Effector CD4-positive, alpha-beta T cell (primary cell): ENCODE data around the gene OPCML.

Source experiments
- DNase-seq: peaks from one replicate; pipeline ENCODE4 v3.0.0-alpha.2; 2020

Gene OPCML

DNA sequence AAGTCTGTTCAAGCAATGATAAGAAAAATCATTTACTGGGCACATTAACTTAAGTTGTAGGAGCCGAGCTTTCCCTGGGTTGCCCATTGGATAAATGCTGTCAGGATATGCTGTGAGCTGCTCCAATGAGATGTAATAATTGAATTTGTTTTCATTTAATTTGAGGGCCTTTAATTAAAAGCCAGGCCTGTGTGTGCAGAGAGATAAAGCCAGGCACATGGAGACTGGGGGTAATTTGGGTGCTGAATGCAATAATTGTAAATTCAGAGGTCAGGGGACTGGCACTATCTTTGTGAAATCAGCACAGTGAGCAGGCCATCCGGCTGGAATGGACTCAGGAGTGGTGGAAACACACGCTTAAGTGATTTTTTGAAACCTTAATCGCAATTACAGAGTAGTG lies 125.8 kb downstream of the OPCML start:
- no peak for DNase-seq

DNA sequence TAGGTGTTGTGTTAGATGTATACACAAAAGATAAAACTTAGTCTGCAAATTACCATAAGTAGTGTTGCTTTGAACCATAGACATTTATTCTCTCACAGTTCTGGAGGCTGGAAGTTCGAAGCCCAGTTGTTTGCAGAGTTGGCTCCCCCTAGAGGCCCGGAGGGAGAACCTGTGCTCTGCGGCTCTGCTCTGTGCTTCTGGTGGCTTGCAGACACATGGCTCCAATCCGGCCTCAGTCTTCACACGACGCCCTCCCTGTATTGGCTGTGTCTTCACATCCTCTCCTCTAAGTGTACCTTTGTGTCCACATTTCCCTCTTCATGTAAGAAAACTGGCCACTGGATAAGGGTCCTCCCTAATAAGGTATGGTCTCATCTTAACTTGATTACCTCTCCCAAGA lies 128.4 kb downstream of the OPCML start:
- DNase-seq, result no peak

DNA sequence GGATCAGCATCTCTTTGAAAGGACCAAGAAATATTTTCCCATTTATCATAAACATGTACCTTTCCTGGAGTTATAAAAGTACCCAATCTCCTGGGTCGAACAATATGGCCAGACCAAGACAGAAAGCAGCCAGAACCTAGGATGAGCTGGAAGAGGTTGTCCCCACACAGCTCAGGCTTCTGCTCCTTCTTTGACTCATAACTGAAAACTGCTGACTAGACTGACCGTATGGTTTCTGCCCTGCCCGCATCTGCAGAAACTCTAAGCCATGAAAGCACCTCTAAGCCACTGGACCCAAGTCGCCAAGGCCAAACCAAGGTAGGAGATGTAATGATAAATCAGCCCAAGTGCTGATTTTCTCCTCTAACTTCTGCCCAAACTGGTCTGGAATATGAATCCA lies 129.8 kb downstream of the OPCML start:
- no peak for DNase-seq

DNA sequence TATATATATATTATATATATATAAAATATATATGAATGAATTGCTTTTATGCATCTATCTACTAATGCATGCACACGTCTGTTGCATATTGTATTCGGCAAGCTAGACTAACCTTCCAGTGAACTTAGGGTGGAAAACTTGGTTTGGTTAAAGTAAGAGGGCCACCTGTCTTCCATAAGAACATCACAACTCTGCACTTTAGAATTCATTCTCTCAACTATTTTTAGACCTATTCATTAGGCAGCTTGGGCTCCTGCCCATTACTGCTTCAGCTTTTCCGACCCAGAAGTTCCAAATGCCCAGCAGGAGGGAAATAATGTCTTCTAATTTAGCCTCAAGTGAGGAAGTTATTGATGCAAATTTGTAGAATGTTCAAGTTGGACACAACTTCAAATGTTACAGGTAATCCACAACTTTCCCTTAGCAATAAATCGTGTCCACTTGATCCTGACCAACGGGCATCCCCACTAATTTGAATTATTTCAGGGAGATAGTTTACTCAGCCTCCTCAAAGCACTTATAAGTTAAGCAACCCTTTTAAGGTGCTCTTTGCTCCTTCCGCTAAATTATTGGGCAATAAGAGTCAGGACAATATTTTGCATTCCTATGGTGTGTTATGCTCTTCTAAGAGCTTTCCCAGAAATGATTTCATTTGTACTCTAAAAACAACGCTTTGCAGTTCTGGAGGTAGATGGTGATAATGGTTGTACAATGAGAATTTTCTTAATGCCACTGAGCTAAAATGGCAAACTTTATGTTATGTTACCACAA lies 132.3 kb downstream of the OPCML start:
- no peak for DNase-seq

DNA sequence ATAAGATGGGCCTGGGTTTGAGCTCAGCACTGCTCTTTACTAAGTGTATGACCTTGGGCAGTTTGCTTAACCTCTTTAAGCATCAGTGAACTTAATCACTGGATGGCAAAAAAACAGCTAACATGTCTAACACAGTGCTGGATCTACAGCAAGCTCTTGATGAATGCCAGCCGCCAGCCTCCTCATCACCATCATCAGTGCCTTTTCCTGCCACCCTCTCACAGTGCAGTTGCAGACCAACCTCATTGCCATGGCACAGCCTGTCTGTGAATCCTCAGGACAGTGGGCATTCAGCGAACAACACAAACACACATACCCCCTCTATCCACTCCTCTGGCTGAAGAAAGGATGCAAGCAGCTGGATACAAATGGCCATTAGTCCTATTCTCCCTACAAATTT lies 133.0 kb downstream of the OPCML start:
- no peak for DNase-seq

DNA sequence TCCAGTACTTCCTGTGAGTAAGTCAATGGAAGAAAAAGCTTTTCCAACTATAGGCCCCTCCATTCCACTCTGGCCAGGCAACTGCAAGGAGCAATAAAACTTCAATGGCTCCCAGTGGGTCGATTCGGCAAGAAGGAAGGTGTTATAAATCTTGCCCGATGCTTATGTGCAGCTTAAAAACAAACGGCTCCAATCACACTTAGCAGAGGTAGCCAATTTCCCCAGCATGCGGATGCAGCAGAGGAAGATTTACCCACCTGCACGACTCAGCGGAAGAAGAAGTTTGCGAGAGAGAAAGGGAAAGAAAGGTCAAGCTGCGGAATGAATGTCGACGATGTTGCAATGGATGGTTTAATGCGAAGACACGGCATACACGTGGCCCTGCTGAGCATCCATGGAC lies 141.5 kb downstream of the OPCML start:
- no peak for DNase-seq

DNA sequence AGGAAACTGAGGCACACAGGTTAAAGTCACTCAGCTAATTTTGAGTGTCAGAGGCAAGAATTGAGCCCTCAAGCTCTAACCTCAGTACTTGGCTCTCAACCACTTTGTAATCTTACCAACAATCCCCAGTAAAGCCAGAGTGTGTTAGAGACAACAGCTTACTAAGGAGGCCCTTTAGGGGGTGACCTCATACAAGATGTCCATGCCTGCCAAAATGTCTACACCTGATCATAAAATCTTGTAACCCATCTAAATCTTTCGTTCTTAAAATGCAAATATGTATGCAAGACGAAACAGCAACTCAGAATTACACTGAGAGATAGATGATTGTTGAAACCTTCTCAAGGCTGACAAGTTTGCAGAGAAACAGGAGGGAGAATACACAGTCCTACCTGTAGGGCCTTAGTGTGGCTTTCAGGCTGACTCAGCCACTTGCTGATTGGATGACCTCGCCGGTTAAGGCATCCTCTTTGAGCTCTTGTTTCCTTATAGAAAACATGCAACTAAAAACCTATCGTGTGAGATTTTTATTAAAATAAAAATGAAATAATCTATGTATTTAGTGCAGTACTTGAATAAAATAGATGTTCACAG lies 143.2 kb downstream of the OPCML start:
- no peak for DNase-seq

DNA sequence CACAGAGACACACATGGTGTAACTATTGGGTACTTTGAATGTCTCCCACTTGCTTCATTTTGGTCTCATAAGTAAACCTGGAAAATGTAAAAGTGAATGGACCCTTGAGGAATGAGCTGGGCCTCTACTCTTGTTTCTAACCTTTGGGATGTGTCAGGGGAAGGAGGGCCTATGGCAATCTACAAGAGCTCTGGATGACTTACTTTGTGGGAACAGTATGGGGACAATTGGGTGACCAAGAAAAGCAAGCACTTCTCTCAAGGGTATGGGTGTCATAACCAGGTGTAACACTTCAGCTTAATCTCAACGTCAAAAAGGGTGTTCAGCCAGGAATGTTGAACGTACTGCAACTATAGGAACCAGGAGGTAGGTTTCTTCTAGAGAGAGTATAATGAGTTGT lies 144.0 kb downstream of the OPCML start:
- DNase-seq, result no peak

DNA sequence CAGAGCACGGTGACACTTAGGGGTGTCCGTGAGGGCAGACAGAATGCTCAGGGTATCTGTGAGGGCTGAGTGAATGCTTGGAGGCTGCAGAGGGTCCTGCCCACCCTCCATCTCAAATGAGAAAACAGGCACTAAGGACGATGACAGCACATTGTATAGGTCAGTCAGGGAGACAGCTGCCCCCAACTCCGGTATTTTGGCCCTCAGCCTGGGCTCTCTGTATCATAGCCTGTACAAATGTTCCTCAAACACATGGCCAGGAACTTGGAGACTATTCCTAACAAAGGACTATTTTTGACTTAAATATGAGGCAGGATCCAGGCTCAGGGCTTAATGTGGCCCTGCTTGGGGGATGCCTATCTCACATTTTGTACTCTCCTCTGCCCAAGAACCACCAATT lies 145.4 kb downstream of the OPCML start:
- no peak for DNase-seq

DNA sequence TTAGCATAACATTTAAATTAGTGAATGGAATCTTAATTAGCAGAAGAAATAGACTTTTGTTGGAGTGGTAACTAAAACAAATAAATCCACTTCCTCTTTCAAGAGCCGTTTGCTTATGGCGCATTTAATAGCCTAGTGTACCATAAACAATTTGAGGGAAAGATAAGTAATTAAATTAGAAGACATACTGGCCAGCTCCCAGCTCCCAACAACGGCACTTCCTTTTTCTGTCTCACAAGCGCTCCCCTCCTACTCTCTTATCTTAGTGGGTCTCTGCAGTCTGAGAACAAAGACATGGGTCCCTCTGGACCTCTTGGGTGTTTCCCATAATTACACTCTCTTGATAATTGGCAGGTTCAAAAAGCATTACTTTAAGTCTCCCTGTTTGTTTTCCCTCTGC lies 146.0 kb downstream of the OPCML start:
- no peak for DNase-seq

DNA sequence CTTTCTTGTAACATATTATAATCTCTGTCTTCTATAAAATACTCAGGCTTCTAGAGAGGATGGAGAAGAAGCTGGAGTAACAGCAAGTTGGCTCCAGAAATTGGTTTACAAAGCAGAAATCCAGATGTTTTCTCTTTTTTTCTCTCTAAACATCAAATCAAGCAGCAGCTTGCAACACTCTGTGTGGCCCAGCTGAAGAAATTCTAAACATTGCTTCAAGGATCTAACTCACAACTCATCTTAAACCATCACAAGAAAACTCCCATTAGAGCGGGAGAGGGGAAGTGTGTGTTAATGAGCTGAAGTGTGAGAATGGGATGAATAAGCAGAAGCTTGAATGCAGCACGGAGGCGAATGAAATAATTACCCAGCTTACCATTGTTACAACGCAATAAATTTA lies 146.5 kb downstream of the OPCML start:
- DNase-seq, result no peak

DNA sequence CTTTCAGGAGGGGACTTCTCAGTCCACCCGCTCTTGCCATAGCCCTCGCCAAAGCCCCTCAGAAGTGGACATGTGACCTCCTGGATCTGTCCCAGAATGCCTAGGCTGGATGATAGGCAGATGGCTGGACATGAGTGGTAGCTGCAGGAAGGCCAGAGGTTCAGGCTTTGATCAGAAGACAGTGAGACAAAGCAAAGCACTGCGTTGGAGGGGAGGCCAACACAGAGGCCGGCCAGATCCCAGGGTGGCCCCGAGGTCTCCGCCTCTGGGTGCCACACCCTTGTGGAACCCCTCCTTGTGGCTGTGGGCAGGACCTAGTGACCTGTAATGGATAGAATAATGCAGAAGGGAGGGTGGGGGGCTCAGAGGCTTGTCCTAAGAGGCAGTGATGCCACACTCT lies 147.6 kb downstream of the OPCML start:
- DNase-seq, result no peak

DNA sequence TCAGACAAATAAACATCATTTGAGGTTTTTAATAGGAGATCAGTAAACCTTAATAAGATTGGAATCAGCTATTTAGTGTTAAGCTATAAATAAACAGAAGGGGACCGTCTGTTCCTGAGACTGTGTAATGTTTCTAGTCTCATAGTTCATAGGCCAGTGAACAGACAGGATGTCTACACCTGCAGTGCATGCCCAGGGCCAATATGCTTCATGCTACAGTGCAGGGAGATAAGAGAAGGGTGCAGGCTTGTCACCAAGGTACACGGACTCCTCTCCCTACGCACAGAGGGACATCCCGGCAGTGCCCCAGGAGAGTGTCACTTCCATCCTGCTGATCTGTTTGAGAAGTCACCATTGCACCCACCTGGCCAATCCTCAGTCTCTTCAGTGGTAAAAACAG lies 148.6 kb downstream of the OPCML start:
- DNase-seq, result no peak

DNA sequence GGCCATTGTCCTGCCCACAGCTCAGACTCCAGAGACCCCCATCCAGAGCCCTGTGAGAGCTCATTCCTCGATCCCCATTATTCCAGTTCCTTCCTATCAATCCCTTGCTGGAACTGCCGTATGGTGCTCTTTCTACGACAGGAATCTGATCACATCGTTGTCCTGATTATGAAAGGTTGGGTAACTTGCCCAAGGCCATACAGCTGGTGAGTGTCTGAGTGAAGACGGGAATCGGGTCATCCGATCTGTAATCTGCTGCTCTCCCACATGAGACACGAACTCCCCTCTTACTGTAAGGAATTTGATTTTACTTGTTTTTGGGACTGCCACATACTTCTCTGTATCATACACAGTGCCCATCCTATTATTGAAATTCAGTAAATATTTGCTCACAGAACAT lies 149.1 kb downstream of the OPCML start:
- DNase-seq, result no peak

DNA sequence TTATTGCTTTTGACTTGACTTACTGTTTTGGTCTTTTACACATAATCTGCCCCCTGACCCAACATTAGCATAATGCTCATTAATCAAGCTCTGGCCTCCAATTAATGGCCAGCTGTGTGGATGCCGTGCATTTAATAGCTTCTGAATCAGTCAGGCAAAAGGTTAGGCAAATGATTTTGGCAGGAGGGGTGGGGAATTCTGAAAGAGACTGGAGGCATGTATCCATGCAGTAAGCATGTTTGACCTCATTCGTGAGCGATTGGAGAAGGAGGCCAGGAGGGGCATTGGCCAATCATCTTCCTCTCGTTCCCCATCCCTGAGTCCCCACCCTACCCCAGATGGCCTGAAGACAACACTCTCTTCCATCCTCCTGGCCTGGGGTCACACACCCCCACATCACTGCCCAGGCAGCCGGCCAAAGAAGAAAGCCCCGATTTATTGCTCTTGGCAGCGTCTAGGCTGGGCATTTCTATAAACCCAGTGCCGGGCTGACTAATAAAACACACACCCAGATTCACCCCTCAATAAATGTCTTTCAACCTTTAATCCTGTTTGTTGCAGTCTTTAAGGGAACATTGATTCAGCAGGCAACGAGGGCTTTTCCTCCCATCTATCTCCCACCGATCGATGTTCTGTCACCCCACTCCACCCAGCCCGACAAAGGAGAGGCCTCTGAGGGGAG lies 150.0 kb downstream of the OPCML start:
- DNase-seq, result no peak

DNA sequence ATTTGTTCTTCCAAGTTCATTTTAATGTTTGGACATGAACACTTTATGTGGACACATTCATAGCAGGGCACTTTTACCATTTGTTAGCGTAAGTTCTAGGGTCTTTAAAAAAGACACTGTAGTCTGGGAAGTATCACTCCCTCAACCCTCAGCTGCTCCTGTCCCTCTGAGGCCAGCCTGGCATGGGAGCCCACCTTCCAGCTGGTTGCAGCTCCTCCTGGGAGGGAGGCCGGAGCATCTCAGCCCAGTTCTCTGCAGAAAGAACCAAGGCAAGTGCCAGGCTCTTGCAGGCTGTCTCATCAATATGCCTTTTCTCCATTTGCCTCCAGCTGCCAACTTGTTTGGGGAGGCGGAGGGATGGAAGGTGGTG lies 150.6 kb downstream of the OPCML start:
- DNase-seq, result no peak

DNA sequence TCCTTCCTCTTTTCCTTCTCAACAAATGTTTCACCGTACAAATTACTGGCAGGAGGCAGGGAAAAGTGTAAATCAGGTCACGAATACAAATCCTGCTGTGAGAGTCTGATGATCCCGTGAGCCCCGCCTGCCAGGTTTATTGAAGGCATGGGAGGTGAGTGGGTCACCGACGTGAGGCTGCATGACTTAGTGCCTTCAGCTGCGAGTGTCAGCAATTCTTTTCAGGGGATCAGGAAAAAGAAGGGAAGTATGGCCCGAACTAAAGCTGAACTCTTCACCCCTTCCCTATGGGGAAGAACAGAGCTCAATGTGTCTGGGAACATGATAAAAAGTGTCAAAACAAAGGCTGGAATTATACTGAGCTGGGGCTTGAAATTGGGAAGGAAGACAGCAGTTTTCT lies 166.2 kb downstream of the OPCML start:
- DNase-seq, result no peak

DNA sequence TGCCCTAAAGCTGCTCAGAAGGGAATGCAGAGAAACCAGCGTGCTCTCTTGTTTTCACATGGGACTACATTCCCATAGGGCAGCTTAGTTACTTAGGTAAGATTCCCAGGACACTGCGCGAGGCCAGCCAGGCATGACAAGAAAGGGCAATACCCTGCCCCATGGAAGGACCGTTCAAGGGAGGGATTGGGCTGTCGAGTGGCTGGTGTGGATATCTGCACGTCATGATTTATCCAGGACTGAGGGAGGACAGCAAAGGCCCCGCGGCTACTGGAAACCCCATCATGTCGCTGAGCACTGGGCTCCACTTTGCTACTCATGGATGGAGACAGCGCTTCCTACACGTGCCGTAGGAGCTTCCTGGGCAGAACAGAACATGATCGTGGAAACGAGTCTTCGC lies 169.4 kb downstream of the OPCML start:
- no peak for DNase-seq

DNA sequence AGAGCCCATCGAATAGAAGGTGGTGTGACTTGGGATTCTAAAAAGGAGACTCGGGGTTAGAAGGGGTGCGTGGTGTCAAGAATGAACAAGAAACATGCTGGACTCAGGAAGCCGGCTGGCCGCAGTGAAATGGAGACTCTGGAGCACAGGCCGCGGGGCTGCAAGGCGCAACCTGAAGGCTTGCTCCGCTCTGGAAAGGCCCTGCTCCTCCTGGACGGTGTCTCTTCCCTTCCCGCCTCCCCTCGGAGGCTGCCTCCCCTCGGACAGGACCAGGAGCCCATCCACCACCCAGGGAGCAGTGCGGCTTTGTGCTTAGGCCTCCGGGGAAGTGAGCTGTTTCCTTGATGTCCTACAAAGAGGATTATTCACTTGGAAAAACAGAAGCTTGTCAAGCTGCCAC lies 170.1 kb downstream of the OPCML start:
- DNase-seq, result no peak

DNA sequence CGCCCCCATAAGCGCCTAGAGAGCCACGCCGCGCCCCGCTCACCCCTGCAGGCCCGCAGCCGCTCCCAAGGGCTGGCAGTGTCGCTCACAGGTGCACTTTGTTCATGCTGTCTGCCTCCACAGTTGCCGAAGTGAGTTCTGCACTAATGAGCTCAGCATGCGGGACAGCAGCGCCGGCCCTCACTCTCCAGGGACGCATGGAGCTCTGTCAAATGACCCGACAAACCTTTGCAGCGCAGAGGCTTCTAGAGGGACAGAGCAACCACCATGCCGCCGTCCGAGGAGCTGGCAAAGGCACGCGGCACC lies 170.7 kb downstream of the OPCML start:
- DNase-seq, result no peak

DNA sequence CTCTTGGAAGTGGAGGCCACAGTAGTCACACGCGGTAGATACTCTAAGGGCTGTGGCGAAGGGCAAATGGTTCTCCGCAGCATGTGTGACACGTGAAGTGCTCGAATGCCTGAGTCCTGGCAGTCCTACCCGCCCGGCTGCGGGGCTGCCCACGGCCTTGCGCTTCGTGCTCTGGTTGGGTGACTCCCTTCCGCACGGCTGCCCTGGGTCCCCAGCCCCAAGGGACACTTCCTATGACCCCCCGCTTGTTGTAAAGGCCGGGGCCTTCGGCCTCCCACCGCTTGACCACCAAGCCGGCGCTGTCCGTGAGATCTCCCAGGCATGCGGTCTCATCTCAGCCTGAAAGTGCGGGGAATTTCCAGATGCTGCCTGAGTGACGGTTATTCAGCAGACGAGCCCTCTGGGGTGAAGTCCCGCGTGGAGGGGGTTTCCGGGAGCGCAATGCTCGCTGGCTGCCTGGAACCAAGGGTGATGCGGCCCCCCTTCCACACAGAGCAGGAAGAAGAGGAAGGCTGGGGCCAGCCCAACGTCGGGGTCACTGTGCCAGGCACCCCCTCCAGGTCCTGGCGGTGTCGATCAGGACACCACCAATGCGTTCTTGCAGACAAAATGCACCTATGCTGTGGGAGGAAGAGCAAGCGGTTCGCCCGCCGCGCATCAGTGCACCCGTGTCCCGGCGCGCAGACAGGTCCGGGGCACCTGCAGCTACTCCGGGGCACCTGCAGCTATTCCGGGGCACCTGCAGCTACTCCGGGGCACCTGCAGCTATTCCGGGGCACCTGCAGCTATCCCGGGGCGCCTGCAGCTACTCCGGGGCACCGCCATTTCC lies 171.2 kb downstream of the OPCML start:
- no peak for DNase-seq

DNA sequence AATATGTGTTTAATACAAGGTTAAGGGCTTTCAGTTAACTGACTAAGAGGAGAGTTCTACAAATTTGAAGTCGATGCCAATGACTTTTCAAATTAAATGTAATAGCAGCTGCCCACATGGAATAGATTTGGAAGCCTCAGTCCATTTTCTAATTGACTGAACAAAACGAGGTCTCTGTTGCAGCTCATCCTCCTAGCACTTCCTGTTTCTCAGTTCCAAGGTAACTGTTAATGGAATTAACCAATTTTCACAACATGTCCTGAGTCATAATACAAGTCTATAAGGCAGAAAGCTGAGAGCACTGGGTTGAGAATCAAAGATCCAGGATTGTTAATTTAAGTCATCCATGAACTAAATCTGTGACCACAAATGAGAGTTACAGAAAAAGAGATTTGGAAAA lies 177.2 kb downstream of the OPCML start:
- no peak for DNase-seq

DNA sequence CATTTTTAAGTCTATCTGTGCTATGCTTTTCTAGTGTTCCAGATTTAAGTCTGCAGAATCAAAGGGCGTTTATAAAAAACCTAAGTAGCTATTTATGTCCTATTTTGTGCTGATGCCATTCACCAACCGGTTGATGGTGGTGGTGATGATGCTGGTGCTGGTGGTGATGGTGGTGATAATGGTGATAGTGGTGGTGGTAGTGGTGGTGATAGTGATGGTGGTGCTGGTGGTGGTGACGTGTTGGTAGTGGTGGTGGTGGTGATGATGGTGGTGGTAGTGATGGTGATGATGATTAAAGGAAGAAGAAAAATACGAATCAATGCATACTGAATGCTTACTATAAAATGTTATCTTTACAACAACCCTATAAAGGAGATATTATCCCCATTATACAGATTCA lies 178.2 kb downstream of the OPCML start:
- DNase-seq, result no peak

DNA sequence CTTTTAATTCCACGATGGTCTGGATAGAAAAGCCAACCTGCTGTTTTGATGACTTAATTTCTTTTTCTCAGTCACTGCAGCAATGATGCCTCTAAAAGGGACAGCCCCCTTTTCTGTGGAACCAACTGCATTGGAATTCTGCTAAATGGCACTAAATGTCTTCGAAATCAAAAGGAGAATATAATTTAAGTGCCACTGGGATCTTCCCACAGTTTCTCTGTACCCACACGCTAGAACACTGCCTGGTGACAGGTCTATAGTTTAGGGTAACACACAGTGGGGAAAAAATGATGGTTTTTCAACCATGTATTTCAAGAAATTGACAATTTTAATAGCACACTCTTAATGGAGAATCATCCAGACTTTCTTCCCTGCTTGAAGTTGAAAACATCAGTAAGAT lies 182.3 kb downstream of the OPCML start:
- no peak for DNase-seq
